Measurements from ENCODE around the gene HEMGN.

HEMGN gene

DNA sequence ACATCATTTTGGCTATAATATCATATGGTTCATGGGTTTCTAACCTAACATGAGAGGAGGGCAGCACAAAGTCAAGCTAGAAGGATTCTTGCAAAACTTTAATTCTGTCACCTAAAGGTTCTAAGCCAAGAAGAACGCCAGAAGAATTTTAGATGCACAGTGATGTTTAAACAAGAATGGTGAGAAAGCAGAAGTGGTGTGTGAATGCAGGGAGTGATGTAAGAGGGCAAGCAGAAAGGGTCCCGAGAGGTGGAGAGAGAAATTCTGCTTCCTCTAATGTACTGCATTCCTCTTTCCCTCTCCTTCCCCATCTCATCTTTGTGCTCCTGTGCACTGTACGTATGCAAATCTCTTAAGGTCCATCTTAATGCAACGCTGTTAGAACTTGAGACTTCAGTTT, 13.6 kb downstream of the HEMGN start:
- peak overlapping the region; percentile 85 for H3K27ac ChIP-seq (ENCODE audit: low read depth, low read length)
- peaks cover 22% of the 10 kb centered on the region for H3F3A ChIP-seq (ENCODE audit: insufficient read depth)
- no peaks in the 10 kb centered on the region for H3K27me3 ChIP-seq (ENCODE audit: low read length)
- peak overlapping the region; percentile 69 for H3K4me3 ChIP-seq (ENCODE audit: insufficient read depth, low read length, poor library complexity, severe bottlenecking)
- H3K4me2 ChIP-seq (ENCODE audit: low read depth, low read length, poor library complexity, severe bottlenecking) = peak overlapping the region; percentile 97
- no peak for TF ChIP-seq EZH2phosphoT487 (conservative IDR thresholded peaks at IDR 0.05; ENCODE audit: low read length)
- TF ChIP-seq, protein P1, sequence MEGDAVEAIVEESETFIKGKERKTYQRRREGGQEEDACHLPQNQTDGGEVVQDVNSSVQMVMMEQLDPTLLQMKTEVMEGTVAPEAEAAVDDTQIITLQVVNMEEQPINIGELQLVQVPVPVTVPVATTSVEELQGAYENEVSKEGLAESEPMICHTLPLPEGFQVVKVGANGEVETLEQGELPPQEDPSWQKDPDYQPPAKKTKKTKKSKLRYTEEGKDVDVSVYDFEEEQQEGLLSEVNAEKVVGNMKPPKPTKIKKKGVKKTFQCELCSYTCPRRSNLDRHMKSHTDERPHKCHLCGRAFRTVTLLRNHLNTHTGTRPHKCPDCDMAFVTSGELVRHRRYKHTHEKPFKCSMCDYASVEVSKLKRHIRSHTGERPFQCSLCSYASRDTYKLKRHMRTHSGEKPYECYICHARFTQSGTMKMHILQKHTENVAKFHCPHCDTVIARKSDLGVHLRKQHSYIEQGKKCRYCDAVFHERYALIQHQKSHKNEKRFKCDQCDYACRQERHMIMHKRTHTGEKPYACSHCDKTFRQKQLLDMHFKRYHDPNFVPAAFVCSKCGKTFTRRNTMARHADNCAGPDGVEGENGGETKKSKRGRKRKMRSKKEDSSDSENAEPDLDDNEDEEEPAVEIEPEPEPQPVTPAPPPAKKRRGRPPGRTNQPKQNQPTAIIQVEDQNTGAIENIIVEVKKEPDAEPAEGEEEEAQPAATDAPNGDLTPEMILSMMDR (IDR thresholded peaks at IDR 0.05; ENCODE audit: insufficient read depth, low read length, poor library complexity, severe bottlenecking) = no peak
- H3K9ac ChIP-seq (ENCODE audit: low read length) = peak overlapping the region; percentile 71
- H3K79me2 ChIP-seq (ENCODE audit: insufficient read depth, low read length) = peaks cover 17% of the 10 kb centered on the region
- peak overlapping the region; percentile 78 for H2AFZ ChIP-seq (ENCODE audit: low read depth, low read length, severe bottlenecking)
- no peaks in the 10 kb centered on the region for H3K36me3 ChIP-seq (ENCODE audit: low read length)
- H4K20me1 ChIP-seq (ENCODE audit: low read depth, low read length) = no peaks in the 10 kb centered on the region
- no peaks in the 10 kb centered on the region for H3K9me2 ChIP-seq (replicated peaks; ENCODE audit: insufficient read depth, low read length)
- H3K9me3 ChIP-seq (ENCODE audit: insufficient read depth, low read length) = no peaks in the 10 kb centered on the region

DNA sequence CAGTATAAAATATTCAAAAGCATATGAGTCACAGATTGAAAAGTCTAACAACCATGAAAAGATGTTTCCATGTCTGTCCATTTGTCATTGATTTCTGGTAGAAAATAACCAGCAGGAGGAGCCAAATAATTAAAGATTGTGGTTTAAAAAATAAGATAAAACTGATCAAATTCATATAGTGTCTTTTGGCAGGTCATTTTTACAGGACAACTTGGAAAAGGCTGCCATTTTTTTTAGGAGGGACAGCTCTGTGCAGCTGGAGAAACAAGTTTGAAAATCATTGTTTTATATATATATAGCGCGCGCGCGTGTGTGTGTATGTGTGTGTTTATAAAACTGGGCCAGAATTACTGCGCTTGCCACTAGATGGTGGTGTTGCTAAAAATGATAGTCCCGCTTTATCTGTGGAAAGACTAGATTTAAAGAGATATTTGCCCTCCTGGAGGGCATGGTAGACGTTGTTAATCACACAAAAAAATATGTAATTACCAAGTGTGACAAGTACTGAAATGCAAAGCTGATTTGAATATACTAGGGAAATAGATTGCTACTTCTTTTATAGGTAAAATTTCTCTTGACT, 14.4 kb downstream of the HEMGN start:
- H3K27me3 ChIP-seq (ENCODE audit: low read length) = no peaks in the 10 kb centered on the region
- H3K36me3 ChIP-seq (ENCODE audit: low read length) = no peaks in the 10 kb centered on the region
- peaks cover 23% of the 10 kb centered on the region for H3F3A ChIP-seq (ENCODE audit: insufficient read depth)
- H3K9me2 ChIP-seq (replicated peaks; ENCODE audit: insufficient read depth, low read length) = no peaks in the 10 kb centered on the region
- H4K20me1 ChIP-seq (ENCODE audit: low read depth, low read length) = no peaks in the 10 kb centered on the region
- peaks cover 23% of the 10 kb centered on the region for H3K79me2 ChIP-seq (ENCODE audit: insufficient read depth, low read length)
- peak overlapping the region; percentile 69 for H3K4me3 ChIP-seq (ENCODE audit: insufficient read depth, low read length, poor library complexity, severe bottlenecking)
- peak overlapping the region; percentile 71 for H3K9ac ChIP-seq (ENCODE audit: low read length)
- no peak for TF ChIP-seq EZH2phosphoT487 (conservative IDR thresholded peaks at IDR 0.05; ENCODE audit: low read length)
- TF ChIP-seq, protein P1 (IDR thresholded peaks at IDR 0.05; ENCODE audit: insufficient read depth, low read length, poor library complexity, severe bottlenecking) = peak; percentile 90
- no peaks in the 10 kb centered on the region for H3K9me3 ChIP-seq (ENCODE audit: insufficient read depth, low read length)
- H3K4me2 ChIP-seq (ENCODE audit: low read depth, low read length, poor library complexity, severe bottlenecking) = peak overlapping the region; percentile 97
- H2AFZ ChIP-seq (ENCODE audit: low read depth, low read length, severe bottlenecking) = peak overlapping the region; percentile 78
- peak overlapping the region; percentile 85 for H3K27ac ChIP-seq (ENCODE audit: low read depth, low read length)

DNA sequence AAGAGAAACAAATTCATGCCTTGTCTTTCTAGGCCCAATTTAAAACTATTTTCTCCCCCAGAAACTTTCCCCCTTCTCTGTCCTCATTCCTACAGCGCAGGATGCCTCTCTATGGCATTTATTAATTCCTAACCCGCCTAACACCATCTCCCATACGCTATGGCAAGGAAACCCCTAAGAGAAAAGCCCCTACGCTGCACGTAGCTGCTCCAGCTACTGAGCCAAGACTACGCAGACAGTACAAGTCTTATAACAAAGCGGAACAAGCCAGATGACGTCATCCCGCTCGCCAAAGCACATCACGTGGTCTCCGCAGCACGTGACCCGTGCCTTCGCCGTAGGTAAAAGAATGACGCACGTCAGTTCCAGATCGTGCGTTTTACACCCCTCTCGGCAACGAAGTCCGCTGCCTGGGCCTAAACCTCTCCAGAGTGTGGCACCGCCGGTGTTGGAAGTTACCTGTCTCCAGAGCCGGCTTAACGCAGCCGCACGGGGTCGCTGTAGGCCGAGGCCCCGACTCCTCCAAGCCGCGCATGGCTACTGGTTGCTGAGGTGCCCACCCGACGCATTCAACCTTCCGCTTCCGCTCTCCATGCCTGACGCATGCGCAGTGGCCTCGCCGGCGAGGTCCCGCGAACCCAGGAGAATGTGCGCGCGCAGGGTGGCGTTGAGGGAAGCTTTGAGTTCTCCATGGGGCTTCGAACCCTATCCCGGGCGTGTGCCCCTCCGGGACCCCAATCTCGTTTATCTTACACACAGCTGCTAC, 15.8 kb downstream of the HEMGN start, which contains the start of gene TRMO:
TSS of gene TRMO (minus strand) at position 542 of the 766 bp plus-strand sequence. CDS start at position 535, 7 bp downstream.
- peaks cover 32% of the 10 kb centered on the region for H3K79me2 ChIP-seq (ENCODE audit: insufficient read depth, low read length)
- peak within 1 kb of the TSS; percentile 78 for H2AFZ ChIP-seq (ENCODE audit: low read depth, low read length, severe bottlenecking)
- H3K36me3 ChIP-seq (ENCODE audit: low read length) = no peaks in the 10 kb centered on the region
- H3K27ac ChIP-seq (ENCODE audit: low read depth, low read length) = peak within 1 kb of the TSS; percentile 85
- peaks cover 19% of the 10 kb centered on the region for H3F3A ChIP-seq (ENCODE audit: insufficient read depth)
- H3K4me3 ChIP-seq (ENCODE audit: insufficient read depth, low read length, poor library complexity, severe bottlenecking) = peak within 1 kb of the TSS; percentile 69
- no peaks in the 10 kb centered on the region for H3K9me3 ChIP-seq (ENCODE audit: insufficient read depth, low read length)
- no peaks in the 10 kb centered on the region for H4K20me1 ChIP-seq (ENCODE audit: low read depth, low read length)
- TF ChIP-seq, protein P1 (IDR thresholded peaks at IDR 0.05; ENCODE audit: insufficient read depth, low read length, poor library complexity, severe bottlenecking) = peak; percentile 76
- no peak for TF ChIP-seq EZH2phosphoT487 (conservative IDR thresholded peaks at IDR 0.05; ENCODE audit: low read length)
- no peaks in the 10 kb centered on the region for H3K9me2 ChIP-seq (replicated peaks; ENCODE audit: insufficient read depth, low read length)
- H3K27me3 ChIP-seq (ENCODE audit: low read length) = no peaks in the 10 kb centered on the region
- peak within 1 kb of the TSS; percentile 71 for H3K9ac ChIP-seq (ENCODE audit: low read length)
- H3K4me2 ChIP-seq (ENCODE audit: low read depth, low read length, poor library complexity, severe bottlenecking) = peak within 1 kb of the TSS; percentile 97

All from SU-DHL-6 (cell line).